A549 treated with CpdA at 1 μM for 4 hours (cell line): ENCODE data around the gene POLK. TPM values are rescaled to one million over a fixed set of nuclear protein-coding genes. Genes with fewer than 3 reads are reported as not detected.

Experiments
- total RNA-seq: library from RNA; stranded (reverse); fragments of 200-300 nt; extraction: Qiagen RNA extraction; gene quantifications from 5 replicates; pipeline ENCODE4 v1.2.3, GENCODE V29; 2022; ENCODE audit warnings: low read depth

POLK gene
- 8.3 to 14.0 TPM (median 11.7 TPM) in 5 replicates for total RNA-seq

GRCh38 chr5:75511435-75512382 lies at the start of gene POLK, which contains the start of gene CERT1:
Gene POLK (plus strand): TSS chr5:75511891.
Gene CERT1 (minus strand): TSS chr5:75511629. CDS start chr5:75511207, 422 bp downstream.

GRCh38 chr5:75611311-75612225 lies 99.9 kb downstream of the POLK start, which contains the start of gene ANKDD1B:
Gene ANKDD1B (plus strand): TSS chr5:75611453. CDS start chr5:75611635, 182 bp downstream.

Other genes starting within 250 kb of the POLK start
- 29.1 to 38.4 TPM (median 29.9 TPM) in 5 replicates for gene HMGCR, start 174.7 kb upstream of the POLK start, total RNA-seq
- gene CERT1, start 262 bp upstream of the POLK start, total RNA-seq, result 23.2 to 32.5 TPM (median 27.8 TPM) in 5 replicates
- gene ANKDD1B, start 99.6 kb downstream of the POLK start, total RNA-seq, result 0.06 to 0.11 TPM (median 0.08 TPM) in 3 of 5 replicates, not detected in the others
- 8.7 to 12.8 TPM (median 10.2 TPM) in 5 replicates for gene POC5, start 205.5 kb downstream of the POLK start, total RNA-seq